ENCODE data around the gene BICC1. TPM values are rescaled to one million over a fixed set of nuclear protein-coding genes. Genes with fewer than 3 reads are reported as not detected.

The BICC1 gene
- total and polyA plus RNA-seq, 2 donors (not counting 1 experiment from before 2014, with no cell fraction given) = not detected

GRCh38 chr10:58575491-58575890 is 62.8 kb downstream of the BICC1 start:
- no peak overlapping the region for H3K4me3 ChIP-seq (ENCODE audit: control extremely low read depth in 1 of 5, extremely low read depth in 1 of 5, insufficient read depth in 1 of 5, low read depth in 2 of 5, low read length in 4 of 5)
- H3K27me3 ChIP-seq (replicated peaks in 1 of 4; ENCODE audit: control extremely low read depth in 1 of 4, control insufficient read depth in 3 of 4, insufficient read depth in 4 of 4, low read length in 3 of 4) = no peaks in the 10 kb centered on the region
- TF ChIP-seq EZH2 (IDR thresholded peaks at IDR 0.05; ENCODE audit: borderline replicate concordance, insufficient read depth, low read depth, low read length, poor library complexity, severe bottlenecking) (no peak), CTCF (IDR thresholded peaks at IDR 0.05) (no peak)
- H3K27ac ChIP-seq (ENCODE audit: low read length in 2 of 2) = no peak overlapping the region
- H3K36me3 ChIP-seq (replicated peaks in 1 of 2; ENCODE audit: control extremely low read depth in 1 of 2, control insufficient read depth in 1 of 2, extremely low read depth in 1 of 2, insufficient read depth in 2 of 2, low read length in 1 of 2) = no peaks in the 10 kb centered on the region
- ChIA-PET POLR2A (no interaction called here), CTCF (no interaction called here)
- H2AFZ ChIP-seq (ENCODE audit: insufficient read depth, low read depth, low read length, poor library complexity, severe bottlenecking) = no peak overlapping the region
- H3K79me2 ChIP-seq (ENCODE audit: control insufficient read depth, insufficient read depth, low read length) = no peaks in the 10 kb centered on the region
- H3K9me3 ChIP-seq (ENCODE audit: control extremely low read depth in 1 of 3, control insufficient read depth in 2 of 3, insufficient read depth in 1 of 3, low read length in 2 of 3) = no peaks in the 10 kb centered on the region
- no peaks in the 10 kb centered on the region for H3K4me1 ChIP-seq (ENCODE audit: control insufficient read depth in 2 of 2, insufficient read depth in 2 of 2, low read length in 2 of 2)
- H4K20me1 ChIP-seq (ENCODE audit: control insufficient read depth, insufficient read depth, low read length, poor library complexity, severe bottlenecking) = no peaks in the 10 kb centered on the region
- ATAC-seq (ENCODE audit: low read depth) (no peak), DNase-seq (no peak)
- no peak overlapping the region for H3K4me3 Mint-ChIP-seq
- H3K27ac Mint-ChIP-seq = no peak overlapping the region
- 100% methylated on average over 2 of the region's 4 CpGs for WGBS (ENCODE audit: insufficient coverage)
- H3K9ac ChIP-seq (ENCODE audit: low read length) = no peak overlapping the region
- no peaks in the 10 kb centered on the region for H3K27me3 Mint-ChIP-seq
- peaks cover 4% of the 10 kb centered on the region for H3K9me3 Mint-ChIP-seq (ENCODE audit: insufficient read depth)
- H3K4me1 Mint-ChIP-seq = no peaks in the 10 kb centered on the region
- H3K4me2 ChIP-seq (replicated peaks; ENCODE audit: low read depth, low read length, poor library complexity, severe bottlenecking) = no peak overlapping the region
- intact Hi-C loops (cut with micrococcal nuclease) = no loop called here

GRCh38 chr10:58576751-58577436 is 64.2 kb downstream of the BICC1 start:
- no peak for ATAC-seq (ENCODE audit: low read depth)
- Histone ChIP-seq H3K4me1 (ENCODE audit: control insufficient read depth in 2 of 2, insufficient read depth in 2 of 2, low read length in 2 of 2) (no peaks in the 10 kb centered on the region), H3K27me3 (replicated peaks in 1 of 4; ENCODE audit: control extremely low read depth in 1 of 4, control insufficient read depth in 3 of 4, insufficient read depth in 4 of 4, low read length in 3 of 4) (no peaks in the 10 kb centered on the region), H2AFZ (ENCODE audit: insufficient read depth, low read depth, low read length, poor library complexity, severe bottlenecking) (no peak overlapping the region), H3K79me2 (ENCODE audit: control insufficient read depth, insufficient read depth, low read length) (no peaks in the 10 kb centered on the region), H4K20me1 (ENCODE audit: control insufficient read depth, insufficient read depth, low read length, poor library complexity, severe bottlenecking) (no peaks in the 10 kb centered on the region), H3K27ac (ENCODE audit: low read length in 2 of 2) (no peak overlapping the region), H3K36me3 (replicated peaks in 1 of 2; ENCODE audit: control extremely low read depth in 1 of 2, control insufficient read depth in 1 of 2, extremely low read depth in 1 of 2, insufficient read depth in 2 of 2, low read length in 1 of 2) (no peaks in the 10 kb centered on the region), H3K4me3 (ENCODE audit: control extremely low read depth in 1 of 5, extremely low read depth in 1 of 5, insufficient read depth in 1 of 5, low read depth in 2 of 5, low read length in 4 of 5) (no peak overlapping the region), H3K9ac (ENCODE audit: low read length) (no peak overlapping the region), H3K4me2 (replicated peaks; ENCODE audit: low read depth, low read length, poor library complexity, severe bottlenecking) (no peak overlapping the region), H3K9me3 (ENCODE audit: control extremely low read depth in 1 of 3, control insufficient read depth in 2 of 3, insufficient read depth in 1 of 3, low read length in 2 of 3) (no peaks in the 10 kb centered on the region)
- ChIA-PET POLR2A (no interaction called here), CTCF (no interaction called here)
- TF ChIP-seq CTCF (IDR thresholded peaks at IDR 0.05) (no peak), EZH2 (IDR thresholded peaks at IDR 0.05; ENCODE audit: borderline replicate concordance, insufficient read depth, low read depth, low read length, poor library complexity, severe bottlenecking) (no peak)
- no peaks in the 10 kb centered on the region for H3K4me1 Mint-ChIP-seq
- intact Hi-C loops (cut with micrococcal nuclease) = no loop called here
- WGBS (ENCODE audit: insufficient coverage) = 80% methylated on average over 2 of the region's 3 CpGs
- no peaks in the 10 kb centered on the region for H3K9me3 Mint-ChIP-seq (ENCODE audit: insufficient read depth)
- DNase-seq = no peak
- H3K27me3 Mint-ChIP-seq = no peaks in the 10 kb centered on the region
- no peak overlapping the region for H3K27ac Mint-ChIP-seq
- no peak overlapping the region for H3K4me3 Mint-ChIP-seq

Data from B cell (primary cell).